MV-4-11 (cell line): ENCODE measurements around the gene MOB3B.
"Not testable (repeated sequence)": the region's sequence is repeated elsewhere in the genome, so short reads cannot be mapped to it uniquely, and the experiment has no call there.

Source experiments
- DNase-seq: peaks from one replicate; lab custom pipeline; 2025; lab: John Stamatoyannopoulos, UW

MOB3B gene

GRCh38 chr9:27518809-27519208 is 10.8 kb downstream of the MOB3B start:
- no peak for DNase-seq

- no peak for DNase-seq
Observed at GRCh38 chr9:27518006-27518405, 11.6 kb downstream of the MOB3B start.

- no peak for DNase-seq
Observed at GRCh38 chr9:27514551-27514950, 15.1 kb downstream of the MOB3B start.

GRCh38 chr9:27511771-27512170 is 17.8 kb downstream of the MOB3B start:
- no peak for DNase-seq

GRCh38 chr9:27510780-27511179 is 18.8 kb downstream of the MOB3B start:
- DNase-seq = no peak

GRCh38 chr9:27506981-27507380 is 22.6 kb downstream of the MOB3B start:
- DNase-seq = no peak

- DNase-seq = no peak
Observed at GRCh38 chr9:27505744-27506161, 23.9 kb downstream of the MOB3B start.

GRCh38 chr9:27504259-27504658 is 25.4 kb downstream of the MOB3B start:
- no peak for DNase-seq

- no peak for DNase-seq
Observed at GRCh38 chr9:27503623-27504022, 26.0 kb downstream of the MOB3B start.

- not testable (repeated sequence) for DNase-seq
Observed at GRCh38 chr9:27500902-27501301, 28.7 kb downstream of the MOB3B start.

GRCh38 chr9:27499451-27499850 is 30.2 kb downstream of the MOB3B start:
- peak; percentile 66 for DNase-seq

GRCh38 chr9:27497883-27498417 is 31.7 kb downstream of the MOB3B start:
- no peak for DNase-seq

GRCh38 chr9:27496135-27496504 is 33.5 kb downstream of the MOB3B start:
- DNase-seq = no peak

- DNase-seq = no peak
Observed at GRCh38 chr9:27495480-27496134, 34.0 kb downstream of the MOB3B start.

GRCh38 chr9:27491154-27491553 is 38.5 kb downstream of the MOB3B start:
- peak; percentile 92 for DNase-seq

GRCh38 chr9:27489087-27489876 is 40.3 kb downstream of the MOB3B start:
- DNase-seq = peak; percentile 51

- no peak for DNase-seq
Observed at GRCh38 chr9:27487927-27488326, 41.7 kb downstream of the MOB3B start.

- no peak for DNase-seq
Observed at GRCh38 chr9:27487128-27487640, 42.4 kb downstream of the MOB3B start.

- peak; percentile 30 for DNase-seq
Observed at GRCh38 chr9:27485158-27485557, 44.5 kb downstream of the MOB3B start.

- DNase-seq = no peak
Observed at GRCh38 chr9:27483576-27483975, 46.0 kb downstream of the MOB3B start.

GRCh38 chr9:27482709-27483108 is 46.9 kb downstream of the MOB3B start:
- DNase-seq = no peak

GRCh38 chr9:27478322-27478721 is 51.3 kb downstream of the MOB3B start:
- DNase-seq = no peak

- no peak for DNase-seq
Observed at GRCh38 chr9:27476870-27477515, 52.6 kb downstream of the MOB3B start.
